Kidney tubule cell (primary cell): ENCODE data around the gene GPR137.
A peak's percentile ranks its signal among the peaks of the same experiment; 100 is the strongest.

Source experiments
- DNase-seq: peaks from one replicate; pipeline ENCODE4 v3.0.0-alpha.2; 2018; ENCODE audit warnings: low spot score

Gene GPR137

DNA sequence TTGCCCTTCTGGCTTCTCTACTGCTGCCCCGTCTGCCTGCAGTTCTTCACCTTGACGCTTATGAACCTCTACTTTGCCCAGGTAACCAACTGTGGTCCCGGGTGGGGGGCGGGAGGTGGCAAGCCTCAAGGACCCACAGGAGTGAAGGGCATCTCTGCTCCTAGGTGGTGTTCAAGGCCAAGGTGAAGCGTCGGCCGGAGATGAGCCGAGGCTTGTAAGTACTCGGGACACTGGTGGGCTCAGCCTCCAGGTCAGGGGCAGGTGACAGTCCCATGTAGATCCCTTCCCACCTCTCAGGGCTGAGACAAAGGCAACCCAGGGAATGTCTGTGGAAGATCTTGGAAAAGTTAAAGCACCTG is 1.1 kb downstream of the GPR137 start:
- no peak for DNase-seq

DNA sequence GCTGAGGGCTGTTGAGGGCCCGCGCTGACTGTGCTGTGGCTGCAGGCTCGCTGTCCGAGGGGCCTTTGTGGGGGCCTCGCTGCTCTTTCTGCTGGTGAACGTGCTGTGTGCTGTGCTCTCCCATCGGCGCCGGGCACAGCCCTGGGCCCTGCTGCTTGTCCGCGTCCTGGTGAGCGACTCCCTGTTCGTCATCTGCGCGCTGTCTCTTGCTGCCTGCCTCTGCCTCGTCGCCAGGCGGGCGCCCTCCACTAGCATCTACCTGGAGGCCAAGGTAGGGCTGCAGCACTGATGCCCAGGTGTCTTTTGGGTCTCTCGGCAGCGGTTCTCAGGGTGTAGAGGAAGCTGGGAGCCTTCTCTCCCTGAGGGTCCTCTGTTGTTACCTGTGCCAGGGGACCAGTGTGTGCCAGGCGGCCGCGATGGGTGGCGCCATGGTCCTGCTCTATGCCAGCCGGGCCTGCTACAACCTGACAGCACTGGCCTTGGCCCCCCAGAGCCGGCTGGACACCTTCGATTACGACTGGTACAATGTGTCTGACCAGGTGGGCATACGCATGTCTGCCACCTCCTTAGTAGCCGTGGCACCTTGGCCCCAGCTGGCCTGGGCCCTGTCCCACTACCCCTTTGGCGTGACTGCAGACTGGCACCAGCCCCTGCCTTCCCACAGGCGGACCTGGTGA is 2.2 kb downstream of the GPR137 start:
- no peak for DNase-seq

DNA sequence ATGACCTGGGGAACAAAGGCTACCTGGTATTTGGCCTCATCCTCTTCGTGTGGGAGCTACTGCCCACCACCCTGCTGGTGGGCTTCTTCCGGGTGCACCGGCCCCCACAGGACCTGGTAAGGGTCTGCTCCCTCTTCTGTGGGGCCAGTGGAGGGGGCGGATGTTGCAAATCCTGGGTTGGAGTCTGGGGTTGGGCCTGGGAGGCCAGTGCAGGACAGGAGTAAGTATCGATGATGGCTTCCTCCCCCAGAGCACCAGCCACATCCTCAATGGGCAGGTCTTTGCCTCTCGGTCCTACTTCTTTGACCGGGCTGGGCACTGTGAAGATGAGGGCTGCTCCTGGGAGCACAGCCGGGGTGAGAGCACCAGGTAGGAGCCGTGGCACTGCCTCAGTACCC is 2.7 kb downstream of the GPR137 start:
- no peak for DNase-seq

DNA sequence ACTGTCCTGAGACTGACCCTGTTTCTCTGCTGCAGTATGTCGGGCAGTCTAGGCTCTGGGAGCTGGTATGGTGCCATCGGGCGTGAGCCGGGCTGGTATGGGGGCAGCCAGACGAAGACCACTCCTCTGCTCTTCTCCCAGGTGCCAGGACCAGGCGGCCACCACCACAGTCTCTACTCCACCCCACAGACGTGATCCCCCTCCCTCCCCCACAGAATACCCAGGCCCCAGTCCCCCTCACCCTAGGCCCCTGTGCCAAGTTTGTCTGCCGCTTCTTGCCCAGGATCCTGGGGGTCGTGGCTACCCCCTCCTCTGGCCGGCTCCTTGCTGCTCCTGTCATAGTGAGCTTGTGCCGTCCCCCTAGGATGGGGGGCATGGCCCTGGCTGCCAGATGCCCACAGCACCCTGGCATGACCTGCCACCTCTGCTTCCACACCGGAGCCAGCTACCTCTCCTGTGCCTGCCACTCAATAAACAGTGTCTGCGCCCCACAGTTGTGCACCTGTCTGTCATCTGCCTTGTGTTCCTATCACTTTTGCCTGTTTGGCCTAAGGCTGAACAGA is 3.4 kb downstream of the GPR137 start:
- DNase-seq: no peak

DNA sequence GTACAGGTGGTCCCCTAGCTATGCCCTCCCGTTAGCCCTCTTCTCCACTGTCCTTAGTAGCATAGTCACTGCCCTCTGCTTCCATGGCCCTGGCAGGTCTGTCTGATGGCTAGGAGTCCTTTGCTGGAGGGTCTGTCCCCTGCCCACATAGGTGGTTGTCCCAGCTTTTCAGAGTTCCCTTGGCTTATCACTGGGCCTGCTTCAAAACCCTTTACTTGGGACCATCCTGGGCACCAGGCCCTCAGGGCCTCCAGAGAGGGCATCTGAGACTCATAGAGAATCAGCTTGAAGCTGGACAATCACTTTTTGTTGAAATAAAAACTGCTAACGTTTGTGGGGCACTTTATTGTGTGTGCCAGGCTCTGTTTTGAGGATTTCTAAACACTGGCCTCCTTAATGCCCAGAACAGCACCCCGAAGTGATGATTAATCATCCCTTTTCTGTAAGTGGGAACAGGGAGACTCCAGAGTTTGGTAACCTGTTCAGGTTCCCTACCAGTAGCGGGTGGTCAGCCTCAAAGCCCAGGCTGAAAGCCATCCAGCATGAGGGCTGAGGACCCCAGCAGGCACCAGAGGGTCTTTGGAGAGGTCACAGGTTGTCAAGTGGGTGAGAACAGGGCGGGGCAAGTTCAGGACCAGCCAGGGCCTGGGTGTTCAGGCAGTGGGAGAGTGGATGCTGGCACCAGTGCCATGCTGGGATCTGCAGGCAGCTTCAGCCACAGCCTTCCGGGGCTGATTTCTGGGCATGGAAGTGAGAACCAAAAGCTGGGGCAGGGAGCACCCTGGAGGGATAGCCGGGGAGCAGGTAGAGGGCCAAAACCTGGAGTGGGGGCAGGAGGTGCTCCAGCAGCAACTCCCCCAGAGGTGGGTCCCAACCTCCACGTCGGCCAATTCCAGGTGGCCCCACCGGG is 5.0 kb downstream of the GPR137 start:
- DNase-seq: no peak

DNA sequence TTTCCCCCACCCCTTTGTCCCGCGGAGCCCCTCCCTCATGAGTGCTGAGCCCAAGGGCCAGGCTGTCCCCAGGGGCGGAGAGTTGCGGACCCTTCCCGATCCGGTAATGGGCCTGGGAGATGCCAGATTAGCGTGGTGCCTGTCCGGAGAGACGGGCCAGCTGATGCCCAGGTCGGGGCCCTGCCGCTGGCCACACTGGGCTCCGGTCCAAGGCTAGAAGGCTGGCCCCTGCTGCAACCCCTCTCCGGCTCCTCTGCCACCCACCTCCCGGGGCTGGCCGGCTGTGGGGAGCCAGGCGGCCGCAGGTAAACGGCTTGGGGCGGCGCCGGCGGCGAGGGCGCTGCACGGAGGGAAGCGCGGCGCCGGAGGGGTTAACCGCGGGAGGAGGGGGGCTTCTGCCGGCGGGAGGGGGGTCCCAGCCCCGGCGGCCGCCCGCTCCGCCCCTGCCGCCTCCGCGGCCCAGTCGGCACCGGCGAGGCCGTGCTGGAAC is 5.7 kb downstream of the GPR137 start, which contains the start of gene KCNK4:
TSS of gene KCNK4 (plus strand) at position 41 of the 490 bp plus-strand sequence. CDS start 1,717 bp downstream, outside the sequence.
- DNase-seq: no peak

DNA sequence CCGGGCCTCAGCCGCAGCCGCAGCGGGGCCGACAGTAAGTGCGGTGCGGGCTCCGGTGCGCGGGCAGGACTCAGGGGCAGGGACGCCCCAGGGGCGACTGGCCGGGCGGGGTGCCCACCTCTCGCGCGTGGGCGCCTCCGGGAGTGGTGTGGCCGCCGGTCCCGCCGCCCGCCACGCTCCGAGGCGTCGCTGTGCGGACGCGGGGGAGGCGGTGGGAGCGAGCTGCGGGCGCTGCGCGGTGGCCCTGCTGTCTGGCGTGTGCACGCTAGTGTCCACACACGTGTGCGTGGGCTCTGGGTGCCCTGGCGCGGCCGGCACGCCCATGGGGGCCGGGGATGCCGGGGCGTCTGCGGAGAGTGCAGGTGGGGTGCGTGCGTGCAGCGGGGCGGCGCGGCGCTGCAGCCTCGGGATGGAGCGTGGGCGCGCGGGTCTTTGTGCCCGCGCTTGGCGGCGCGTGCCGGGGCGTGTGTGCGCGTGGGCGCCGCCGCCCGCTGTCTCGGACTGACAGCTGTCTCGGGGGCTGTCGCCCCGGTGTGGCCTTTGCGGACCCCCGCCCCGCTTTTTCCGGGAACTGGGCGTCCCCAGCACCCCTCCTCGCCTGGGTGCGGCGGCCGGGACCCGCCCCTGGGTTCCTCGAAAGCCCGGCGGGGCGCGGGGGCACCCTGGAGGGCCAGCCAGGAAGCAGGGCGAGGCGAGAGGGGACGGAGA is 6.3 kb downstream of the GPR137 start:
- no peak for DNase-seq

DNA sequence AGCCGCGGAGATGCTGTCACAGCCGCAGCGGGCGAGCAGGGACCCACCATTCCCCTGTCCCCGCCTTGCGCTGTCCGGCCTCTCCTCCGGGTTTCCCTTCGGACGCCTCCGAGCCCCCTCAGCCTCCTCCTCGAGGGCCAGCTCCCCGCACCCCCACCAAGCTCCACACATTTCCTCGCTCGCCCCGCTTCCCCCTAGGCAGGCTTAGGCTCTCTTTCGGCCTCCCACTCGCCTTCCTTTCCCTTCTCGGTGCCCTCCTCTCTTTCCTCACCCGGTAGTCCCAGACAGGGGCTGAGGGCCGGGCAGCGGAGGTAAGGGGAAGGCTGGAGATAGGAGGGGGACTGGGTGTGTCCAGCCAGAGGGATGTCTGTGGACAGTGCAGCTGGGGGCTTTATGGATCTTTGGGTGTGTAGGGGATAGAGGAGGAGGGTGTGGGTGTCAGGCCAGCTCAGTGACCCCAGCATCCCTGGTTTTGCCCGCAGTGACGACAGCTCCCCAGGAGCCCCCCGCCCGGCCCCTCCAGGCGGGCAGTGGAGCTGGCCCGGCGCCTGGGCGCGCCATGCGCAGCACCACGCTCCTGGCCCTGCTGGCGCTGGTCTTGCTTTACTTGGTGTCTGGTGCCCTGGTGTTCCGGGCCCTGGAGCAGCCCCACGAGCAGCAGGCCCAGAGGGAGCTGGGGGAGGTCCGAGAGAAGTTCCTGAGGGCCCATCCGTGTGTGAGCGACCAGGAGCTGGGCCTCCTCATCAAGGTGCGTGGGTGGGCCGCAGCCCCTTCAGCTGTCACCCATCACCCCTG is 7.0 kb downstream of the GPR137 start:
- DNase-seq: no peak

DNA sequence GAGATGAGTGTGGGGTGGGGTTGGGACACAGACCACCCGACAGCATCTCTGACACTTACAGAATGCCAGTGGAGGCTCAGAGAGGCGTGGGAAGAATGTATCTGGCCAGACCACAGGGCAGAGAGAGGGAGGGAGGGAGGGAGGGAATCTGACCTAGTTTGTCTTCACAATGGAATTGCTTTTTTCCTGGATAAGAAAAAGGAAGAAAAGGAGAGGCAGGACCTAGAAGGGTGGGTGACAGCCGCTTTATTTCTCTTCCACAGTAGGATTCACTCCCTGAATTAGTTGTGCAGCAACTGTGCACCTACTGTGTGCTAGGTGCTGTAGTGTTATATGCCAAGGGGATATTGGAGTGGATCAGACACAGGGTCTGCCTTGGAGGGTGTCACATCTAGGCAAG is 9.1 kb downstream of the GPR137 start:
- DNase-seq: no peak

DNA sequence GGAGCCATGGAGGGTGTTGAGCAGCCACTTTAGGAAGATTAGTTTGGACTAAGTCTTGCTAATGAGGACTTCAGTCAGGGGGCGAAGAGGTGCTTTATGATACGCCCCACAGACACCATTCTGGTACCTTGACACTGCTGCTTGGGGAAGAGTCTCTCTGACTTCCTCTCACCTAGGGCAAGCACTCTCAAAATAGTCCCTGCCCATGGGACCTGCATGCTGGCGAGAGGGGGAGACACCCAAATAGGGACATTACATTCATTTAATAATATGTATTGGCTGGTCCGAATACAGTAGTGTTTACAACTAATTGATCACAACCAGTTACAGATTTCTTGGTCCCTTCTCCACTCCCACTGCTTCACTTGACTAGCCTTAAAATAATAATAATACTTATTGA is 10.1 kb downstream of the GPR137 start:
- DNase-seq: no peak

DNA sequence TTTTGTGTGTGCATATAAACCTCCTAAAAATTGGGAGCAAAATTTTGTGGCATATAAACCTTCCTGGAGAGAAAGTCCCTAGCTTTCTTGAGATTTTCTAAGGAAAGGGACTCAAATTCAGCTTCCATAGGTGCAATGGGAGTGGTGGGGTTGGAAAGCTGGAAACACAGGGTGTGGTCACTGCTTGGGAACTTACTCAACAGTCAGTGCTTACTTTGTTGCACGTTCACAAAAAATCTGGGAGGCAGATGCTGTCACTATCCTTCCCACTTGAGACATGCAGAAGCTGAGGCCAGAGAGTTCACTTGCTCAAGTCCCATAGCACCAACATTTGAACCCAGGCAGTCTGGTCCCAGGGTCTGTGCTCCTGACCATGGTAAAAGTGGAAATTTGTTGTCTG is 10.6 kb downstream of the GPR137 start:
- DNase-seq: no peak

DNA sequence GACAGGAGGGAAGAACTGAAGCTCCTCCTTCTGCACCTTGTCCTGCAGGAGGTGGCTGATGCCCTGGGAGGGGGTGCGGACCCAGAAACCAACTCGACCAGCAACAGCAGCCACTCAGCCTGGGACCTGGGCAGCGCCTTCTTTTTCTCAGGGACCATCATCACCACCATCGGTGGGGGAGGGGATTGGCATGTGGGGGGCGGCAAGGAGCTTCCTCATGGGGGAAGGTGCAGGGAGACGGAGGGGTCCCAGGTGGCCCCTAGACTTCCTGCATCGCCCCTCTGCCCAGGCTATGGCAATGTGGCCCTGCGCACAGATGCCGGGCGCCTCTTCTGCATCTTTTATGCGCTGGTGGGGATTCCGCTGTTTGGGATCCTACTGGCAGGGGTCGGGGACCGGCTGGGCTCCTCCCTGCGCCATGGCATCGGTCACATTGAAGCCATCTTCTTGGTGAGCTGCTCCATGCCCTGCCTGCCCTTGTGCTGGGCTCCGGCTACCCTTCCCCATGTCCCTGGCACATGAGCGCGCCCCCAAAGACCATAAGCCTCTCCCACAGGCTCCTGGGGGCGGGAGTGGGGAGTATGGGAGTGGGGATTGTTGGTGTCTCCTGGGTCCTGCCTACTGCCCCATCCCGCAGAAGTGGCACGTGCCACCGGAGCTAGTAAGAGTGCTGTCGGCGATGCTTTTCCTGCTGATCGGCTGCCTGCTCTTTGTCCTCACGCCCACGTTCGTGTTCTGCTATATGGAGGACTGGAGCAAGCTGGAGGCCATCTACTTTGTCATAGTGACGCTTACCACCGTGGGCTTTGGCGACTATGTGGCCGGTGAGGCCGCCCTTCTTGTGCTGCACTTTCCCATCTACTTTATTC is 11.4 kb downstream of the GPR137 start:
- no peak for DNase-seq

DNA sequence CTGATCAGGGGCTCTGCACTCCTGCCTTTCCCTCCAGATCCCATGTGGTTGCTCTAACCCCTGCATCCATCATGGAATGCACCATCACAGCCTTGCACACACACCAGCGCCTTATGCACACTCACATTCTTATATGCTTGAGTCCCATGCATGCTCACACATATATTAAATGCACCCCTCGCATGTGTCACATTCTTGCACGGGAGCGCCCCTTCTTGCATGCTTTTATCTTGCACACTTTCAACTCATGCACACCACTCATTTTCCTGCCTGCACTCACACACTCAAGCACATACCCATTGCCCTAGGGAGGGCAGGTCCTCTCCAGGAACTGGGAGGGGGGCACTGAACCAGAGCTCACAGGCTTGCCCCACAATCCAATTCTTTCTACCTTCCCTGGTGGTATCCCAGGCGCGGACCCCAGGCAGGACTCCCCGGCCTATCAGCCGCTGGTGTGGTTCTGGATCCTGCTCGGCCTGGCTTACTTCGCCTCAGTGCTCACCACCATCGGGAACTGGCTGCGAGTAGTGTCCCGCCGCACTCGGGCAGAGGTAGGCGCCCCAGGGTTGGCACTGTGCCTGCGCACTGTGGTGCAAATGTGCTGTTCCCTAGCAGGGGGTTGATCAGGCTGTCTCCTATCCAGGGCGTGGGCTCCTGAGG is 12.2 kb downstream of the GPR137 start:
- DNase-seq: peak; percentile 67

DNA sequence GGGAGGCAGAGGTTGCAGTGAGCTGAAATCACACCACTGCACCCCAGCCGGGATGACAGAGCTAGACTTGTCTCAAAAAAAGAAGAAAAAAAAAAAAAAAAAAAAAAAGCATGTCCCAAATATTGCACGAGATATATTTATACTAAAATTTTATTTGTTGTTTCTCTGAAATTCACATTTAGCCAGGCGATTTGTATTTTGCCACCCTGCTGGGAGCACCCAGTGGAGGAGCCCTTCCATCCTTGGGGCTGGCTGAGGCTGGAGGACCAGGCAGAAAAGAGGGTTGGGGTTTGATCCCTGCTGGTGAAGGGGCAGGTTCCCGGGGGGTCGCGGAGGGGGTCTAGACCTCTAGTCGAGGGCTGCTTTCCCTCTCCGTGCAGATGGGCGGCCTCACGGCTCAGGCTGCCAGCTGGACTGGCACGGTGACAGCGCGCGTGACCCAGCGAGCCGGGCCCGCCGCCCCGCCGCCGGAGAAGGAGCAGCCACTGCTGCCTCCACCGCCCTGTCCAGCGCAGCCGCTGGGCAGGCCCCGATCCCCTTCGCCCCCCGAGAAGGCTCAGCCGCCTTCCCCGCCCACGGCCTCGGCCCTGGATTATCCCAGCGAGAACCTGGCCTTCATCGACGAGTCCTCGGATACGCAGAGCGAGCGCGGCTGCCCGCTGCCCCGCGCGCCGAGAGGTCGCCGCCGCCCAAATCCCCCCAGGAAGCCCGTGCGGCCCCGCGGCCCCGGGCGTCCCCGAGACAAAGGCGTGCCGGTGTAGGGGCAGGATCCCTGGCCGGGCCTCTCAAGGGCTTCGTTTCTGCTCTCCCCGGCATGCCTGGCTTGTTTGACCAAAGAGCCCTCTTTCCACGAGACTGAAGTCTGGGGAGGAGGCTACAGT is 13.6 kb downstream of the GPR137 start:
- DNase-seq: no peak

DNA sequence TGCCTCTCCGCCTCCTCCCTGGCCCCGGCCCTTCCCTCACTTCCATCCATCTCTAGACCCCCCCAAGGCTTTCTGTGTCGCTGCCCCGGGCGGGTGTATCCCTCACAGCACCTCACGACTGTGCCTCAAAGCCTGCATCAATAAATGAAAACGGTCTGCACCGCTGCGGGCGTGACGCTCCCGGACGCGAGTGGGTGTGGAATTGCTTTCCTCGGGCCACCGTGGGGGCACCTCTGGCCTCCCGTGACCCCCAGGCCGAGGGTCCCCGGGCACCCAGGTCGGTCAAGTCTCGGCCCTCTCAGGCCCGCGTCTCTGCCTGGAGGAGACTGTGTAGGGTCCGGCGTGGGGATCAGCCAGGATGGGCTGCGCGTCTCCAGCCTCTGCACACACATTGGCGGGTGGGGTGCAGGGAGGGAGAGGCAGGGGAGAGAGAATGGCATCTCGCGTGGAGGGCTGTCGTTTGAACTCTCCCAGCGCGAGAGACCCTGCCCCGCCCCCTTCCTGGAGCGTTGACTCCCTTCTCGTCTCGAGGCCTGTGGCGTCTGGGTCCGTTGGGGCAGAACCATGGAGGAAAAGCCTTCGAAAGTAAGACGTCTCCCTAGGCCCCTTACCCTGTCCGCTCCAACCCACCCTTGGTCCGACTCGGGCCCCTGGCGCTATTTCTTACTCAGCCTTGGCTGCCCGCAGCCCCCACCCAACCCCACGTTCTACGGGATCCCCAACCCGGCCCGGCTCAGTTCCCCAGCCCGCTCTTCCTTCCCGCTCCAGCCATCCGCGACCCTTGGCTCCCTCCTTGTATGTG is 14.4 kb downstream of the GPR137 start, which contains the start of gene CATSPERZ:
TSS of gene CATSPERZ (plus strand) at position 512 of the 802 bp plus-strand sequence. CDS start at position 565, 53 bp downstream.
- no peak for DNase-seq

DNA sequence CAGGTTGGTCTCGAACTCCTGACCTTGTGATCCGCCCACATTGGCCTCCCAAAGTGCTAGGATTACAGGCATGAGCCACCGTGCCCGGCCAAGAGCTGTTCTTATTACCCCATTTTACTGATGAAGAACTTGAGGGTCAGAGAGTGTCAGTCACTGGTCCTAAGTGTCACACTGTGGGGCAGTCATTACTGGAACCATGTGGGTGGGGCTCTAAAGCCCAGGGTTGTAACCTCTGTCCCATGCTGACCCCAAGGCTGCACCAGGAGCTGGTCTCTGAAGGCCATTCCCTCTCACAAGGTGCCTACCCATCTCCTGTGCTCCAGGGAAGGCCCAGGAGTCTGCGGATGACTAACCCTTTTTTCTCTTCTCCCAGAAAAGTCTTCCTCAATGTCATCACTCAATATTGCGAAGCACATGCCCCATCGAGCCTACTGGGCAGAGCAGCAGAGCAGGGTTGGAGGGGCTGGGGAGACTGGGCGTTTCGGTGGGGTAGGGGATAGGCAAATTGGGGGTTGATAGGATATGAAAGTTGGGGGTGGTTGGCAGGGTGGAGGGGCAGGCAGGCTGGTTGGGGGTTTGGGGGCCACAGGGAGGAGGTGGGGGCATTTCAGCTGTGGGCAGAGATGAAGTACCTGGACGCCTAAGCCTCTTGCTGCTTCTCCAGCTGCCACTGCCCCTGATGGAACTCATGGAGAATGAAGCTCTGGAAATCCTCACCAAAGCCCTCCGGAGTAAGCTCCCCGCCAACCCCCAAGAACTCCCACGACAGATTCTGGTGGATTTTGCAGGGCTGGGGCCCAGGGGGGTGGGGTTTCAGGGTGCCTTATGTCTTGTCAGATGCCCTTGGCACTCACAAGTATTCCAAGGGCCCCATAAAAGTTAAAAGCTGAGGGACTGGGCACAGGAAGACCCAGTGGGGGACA is 17.7 kb downstream of the GPR137 start:
- DNase-seq: no peak

DNA sequence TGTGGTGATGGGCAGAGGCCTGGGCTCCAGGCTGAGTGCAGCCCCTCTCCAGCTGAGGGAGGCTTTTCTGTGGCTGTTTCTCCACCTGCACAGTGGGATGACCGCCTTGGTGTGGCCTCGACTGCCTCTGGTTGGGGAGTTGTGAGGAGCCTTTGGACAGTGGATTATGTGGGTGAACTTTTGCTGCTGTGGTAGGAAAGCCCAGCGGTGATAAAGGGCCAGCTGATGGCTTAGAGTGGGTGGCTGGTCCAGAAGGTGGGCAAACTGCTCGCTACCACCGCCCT is 18.3 kb downstream of the GPR137 start:
- no peak for DNase-seq
